Natural killer cell (primary cell): ENCODE results near the gene WDFY4. TPM values are rescaled to one million over a fixed set of nuclear protein-coding genes. Genes with fewer than 3 reads are reported as not detected.

ENCODE experiments used
- ATAC-seq, 3 donors: fragments of 150-1000 bp in 2 of 3; fragments of 200-7000 bp in 1 of 3; cut with Tn5 transposase; 1 replicate in 1 of 3; 2 replicates in 2 of 3; pipeline ENCODE4 v1.10.0; 2021; ENCODE audit warnings: mild to moderate bottlenecking in 2 of 3, moderate library complexity in 2 of 3
- DNase-seq, 2 donors: peaks; one replicate each; pipeline versions ENCODE4 v3.0.0 to v3.0.0-alpha.2; 2013 to 2021; ENCODE audit warnings: mixed read lengths in 1 of 2
- H3K27ac ChIP-seq: one replicate; pipeline ENCODE4 v1.5.1; 2013; ENCODE audit warnings: mild to moderate bottlenecking, low read length
- H3K27me3 ChIP-seq: one replicate; pipeline ENCODE4 v1.6.1; 2013; ENCODE audit warnings: low read length; ENCODE audit not compliant: control insufficient read depth, insufficient read depth
- H3K36me3 ChIP-seq: one replicate; pipeline ENCODE4 v1.6.1; 2013; ENCODE audit warnings: low read length; ENCODE audit not compliant: control insufficient read depth, insufficient read depth
- H3K4me1 ChIP-seq: one replicate; pipeline ENCODE4 v1.6.1; 2013; ENCODE audit warnings: low read length; ENCODE audit not compliant: control insufficient read depth, insufficient read depth
- H3K4me3 ChIP-seq: one replicate; pipeline ENCODE4 v1.5.1; 2013; ENCODE audit warnings: low read length
- H3K9me3 ChIP-seq: one replicate; pipeline ENCODE4 v1.6.1; 2013; ENCODE audit warnings: low read length; ENCODE audit not compliant: control insufficient read depth, insufficient read depth
- H3K27ac Mint-ChIP-seq, 2 donors: one replicate each; pipeline ENCODE4 v1.8.0; 2022; ENCODE audit warnings: mild to moderate bottlenecking in 2 of 2, mixed read lengths in 2 of 2, moderate library complexity in 1 of 2
- H3K27me3 Mint-ChIP-seq, 2 donors: one replicate each; pipeline ENCODE4 v1.8.0; 2022; ENCODE audit warnings: low read depth in 2 of 2, mixed read lengths in 2 of 2
- H3K36me3 Mint-ChIP-seq: one replicate; pipeline ENCODE4 v1.8.0; 2022; ENCODE audit warnings: mixed read lengths
- H3K4me1 Mint-ChIP-seq, 2 donors: one replicate each; pipeline ENCODE4 v1.8.0; 2022; ENCODE audit warnings: mixed read lengths in 2 of 2
- H3K4me3 Mint-ChIP-seq: one replicate; pipeline ENCODE4 v1.8.0; 2022; ENCODE audit warnings: mild to moderate bottlenecking, moderate library complexity, mixed read lengths
- H3K9me3 Mint-ChIP-seq, 2 donors: one replicate each; pipeline ENCODE4 v1.8.0; 2022; ENCODE audit warnings: mixed read lengths in 2 of 2
- CTCF ChIP-seq: fragments of 200-600 bp; IDR thresholded peaks from one replicate; pipeline ENCODE4 v1.8.0; 2022; ENCODE audit warnings: antibody characterized with exemption
- WGBS: methylation state at CpG from one replicate; pipeline ENCODE4 v1.1.7; 2013; ENCODE audit warnings: missing lambda C conversion rate; ENCODE audit not compliant: insufficient coverage; 5-methylcytosine and 5-hydroxymethylcytosine counted together
- intact Hi-C: fragments of 100-400 bp; cut with micrococcal nuclease; formaldehyde crosslinking; loops from one replicate; pipeline ENCODE4 v1.14.2; 2022
- total RNA-seq, 4 donors: library from RNA; stranded (reverse); fragments of 120-200 nt in 1 of 4; gene quantifications; one replicate each; pipeline versions ENCODE4 v1.2.3 to v1.2.4, GENCODE V29; 2013 to 2022

WDFY4 gene
- total RNA-seq, 3 donors from 2014 or later (not counting 1 experiment from before 2014, with no cell fraction given) = 1.7 to 8.4 (median 3.5) TPM

DNA sequence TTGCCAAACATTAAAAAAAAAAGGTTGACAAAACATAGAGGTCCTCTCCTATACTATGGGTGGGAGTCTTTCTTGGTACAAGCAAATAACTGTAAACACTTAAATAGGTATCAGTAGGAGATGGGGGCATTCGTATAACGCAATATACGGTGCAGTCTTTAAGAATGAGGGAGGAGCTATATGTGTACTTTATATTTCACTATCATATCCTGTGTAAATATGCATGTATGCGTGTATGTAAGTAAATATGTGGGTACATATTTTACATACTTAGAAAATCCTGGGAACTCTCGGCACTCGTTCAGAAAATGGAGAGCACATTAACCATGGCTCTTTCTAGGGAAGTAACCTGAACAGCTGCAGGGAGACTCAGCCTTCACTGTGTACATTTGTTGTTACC is 337.0 kb downstream of the WDFY4 start:
- intact Hi-C loops = no loop called here
- WGBS = 100% methylated on average over 2 of the region's 6 CpGs
- TF ChIP-seq CTCF = no peak

DNA sequence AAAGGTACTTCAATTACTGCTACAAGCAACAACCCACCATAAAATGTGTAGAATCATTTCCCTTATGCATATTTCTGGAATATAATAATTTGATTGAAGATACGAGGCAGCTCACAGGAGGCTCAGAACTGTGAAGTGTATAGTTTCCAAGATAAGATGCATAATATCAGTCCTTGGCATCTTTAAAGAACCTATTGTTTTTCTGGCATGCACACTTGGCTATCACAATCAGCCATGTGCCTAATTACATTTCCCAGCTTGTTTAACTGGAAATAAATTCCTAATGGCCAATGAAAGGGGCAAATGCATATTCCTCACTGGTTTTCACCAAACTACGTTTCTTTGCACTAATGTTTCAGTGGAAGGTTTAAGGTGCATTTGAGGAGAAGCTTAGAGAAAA is 338.4 kb downstream of the WDFY4 start:
- 79% methylated on average over 2 of the region's 2 CpGs for WGBS
- no peak for TF ChIP-seq CTCF
- peaks cover 2% of the 10 kb centered on the region in 2 donors for H3K9me3 Mint-ChIP-seq

More for the DNA sequence above, 337.0 kb downstream of the WDFY4 start:
- H3K27me3 Mint-ChIP-seq = peaks cover 2 to 27% of the 10 kb centered on the region in 2 donors
- H3K4me3 ChIP-seq = no peak overlapping the region
- no peak overlapping the region for H3K27ac Mint-ChIP-seq
- H3K36me3 ChIP-seq = no peaks in the 10 kb centered on the region
- H3K27ac ChIP-seq = no peak overlapping the region
- H3K4me1 Mint-ChIP-seq = no peaks in the 10 kb centered on the region
- H3K4me3 Mint-ChIP-seq = no peak overlapping the region
- peaks cover 10% of the 10 kb centered on the region for H3K36me3 Mint-ChIP-seq
- no peaks in the 10 kb centered on the region for H3K27me3 ChIP-seq
- no peaks in the 10 kb centered on the region for H3K4me1 ChIP-seq
- DNase-seq (no peak), ATAC-seq (no peak)
- no peaks in the 10 kb centered on the region for H3K9me3 ChIP-seq
- H3K9me3 Mint-ChIP-seq = peaks cover 2% of the 10 kb centered on the region in 2 donors

GRCh38 chr10:49023752-49024151 is 339.1 kb downstream of the WDFY4 start:
- H3K27ac ChIP-seq = no peak overlapping the region
- Mint-ChIP-seq H3K4me1 (no peaks in the 10 kb centered on the region), H3K4me3 (no peak overlapping the region), H3K36me3 (peaks cover 10% of the 10 kb centered on the region), H3K27ac (no peak overlapping the region), H3K9me3 (peaks cover 2% of the 10 kb centered on the region in 2 donors), H3K27me3 (peaks cover 2 to 20% of the 10 kb centered on the region in 2 donors)
- no peaks in the 10 kb centered on the region for H3K9me3 ChIP-seq
- TF ChIP-seq CTCF = no peak
- no peak overlapping the region for H3K4me3 ChIP-seq
- H3K36me3 ChIP-seq = no peaks in the 10 kb centered on the region
- no peak for ATAC-seq
- H3K4me1 ChIP-seq = no peaks in the 10 kb centered on the region
- DNase-seq = no peak
- H3K27me3 ChIP-seq = no peaks in the 10 kb centered on the region
- 66% methylated on average over 4 of the region's 5 CpGs for WGBS
- intact Hi-C loops = no loop called here

More for the DNA sequence above, 338.4 kb downstream of the WDFY4 start:
- no peak overlapping the region for H3K4me3 Mint-ChIP-seq
- Histone ChIP-seq H3K4me3 (no peak overlapping the region), H3K27ac (no peak overlapping the region), H3K4me1 (no peaks in the 10 kb centered on the region), H3K27me3 (no peaks in the 10 kb centered on the region), H3K9me3 (no peaks in the 10 kb centered on the region), H3K36me3 (no peaks in the 10 kb centered on the region)
- no peak for DNase-seq
- peaks cover 10% of the 10 kb centered on the region for H3K36me3 Mint-ChIP-seq
- peaks cover 2 to 21% of the 10 kb centered on the region in 2 donors for H3K27me3 Mint-ChIP-seq
- no peaks in the 10 kb centered on the region for H3K4me1 Mint-ChIP-seq
- no peak for ATAC-seq
- H3K27ac Mint-ChIP-seq = no peak overlapping the region
- intact Hi-C loops = no loop called here

DNA sequence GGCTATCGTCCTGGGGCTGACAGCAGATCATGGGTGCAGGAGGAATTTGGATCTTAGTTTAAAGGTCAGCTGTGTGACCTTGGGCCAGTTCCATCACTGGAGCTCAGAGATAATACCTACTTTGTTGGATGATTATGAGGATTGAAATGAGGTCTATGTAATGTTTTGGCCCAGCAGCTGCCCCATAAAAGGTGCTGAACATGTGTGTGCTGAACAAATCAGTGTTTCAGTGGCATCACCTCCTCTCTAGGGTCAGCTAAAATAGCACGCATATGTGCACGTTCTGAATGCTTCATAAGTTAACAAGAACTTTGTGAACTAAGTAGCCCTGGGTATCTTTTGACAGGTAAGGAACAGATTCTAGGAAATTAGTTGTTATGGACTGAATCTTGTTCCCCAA is 339.8 kb downstream of the WDFY4 start:
- Histone ChIP-seq H3K4me1 (no peaks in the 10 kb centered on the region), H3K36me3 (no peaks in the 10 kb centered on the region), H3K27me3 (no peaks in the 10 kb centered on the region), H3K9me3 (no peaks in the 10 kb centered on the region), H3K4me3 (no peak overlapping the region), H3K27ac (no peak overlapping the region)
- 89% methylated on average over 3 of the region's 3 CpGs for WGBS
- ATAC-seq = no peak
- no peak for TF ChIP-seq CTCF
- H3K9me3 Mint-ChIP-seq = peaks cover 2% of the 10 kb centered on the region in 2 donors
- intact Hi-C loops = no loop called here
- H3K27ac Mint-ChIP-seq = no peak overlapping the region
- H3K36me3 Mint-ChIP-seq = peaks cover 10% of the 10 kb centered on the region
- DNase-seq = no peak
- no peaks in the 10 kb centered on the region for H3K4me1 Mint-ChIP-seq
- H3K27me3 Mint-ChIP-seq = peaks cover 2 to 13% of the 10 kb centered on the region in 2 donors
- no peak overlapping the region for H3K4me3 Mint-ChIP-seq
